ENCODE data around the gene TEX2. TPM values are rescaled to one million over a fixed set of nuclear protein-coding genes. Genes with fewer than 3 reads are reported as not detected.

TEX2 gene
- total and polyA plus RNA-seq, 2 of the 13 experiments (the other 11 are each of a cell fraction or from before 2014, with no cell fraction given): 21.4 to 37.7 TPM

- TF ChIP-seq ZMAT3 (CRISPR knock-in tag; conservative IDR thresholded peaks at IDR 0.05): no peak
- TF ChIP-seq ZNF614 (CRISPR knock-in tag; IDR thresholded peaks at IDR 0.05; ENCODE audit: borderline replicate concordance): 0 out of 2 replicates have a peak, but pooled peaks have one; percentile 78
- no peak; the same call in 1 of the 2 replicates for TF ChIP-seq ZNF281 (CRISPR knock-in tag; IDR thresholded peaks at IDR 0.05; ENCODE audit: borderline replicate concordance)
- TF ChIP-seq ATF1 (CRISPR knock-in tag; IDR thresholded peaks at IDR 0.05): 0 out of 2 replicates have a peak, but pooled peaks have one; percentile 84
- no peak for TF ChIP-seq CC2D1A (CRISPR knock-in tag; IDR thresholded peaks at IDR 0.05)
- TF ChIP-seq TARDBP (CRISPR knock-in tag; IDR thresholded peaks at IDR 0.05): no peak
- TF ChIP-seq ZNF639 (CRISPR knock-in tag; conservative IDR thresholded peaks at IDR 0.05): no peak; the same call in 1 of the 2 replicates
- no peak for TF ChIP-seq MXD1 (CRISPR knock-in tag; IDR thresholded peaks at IDR 0.05)
- TF ChIP-seq POLR2AphosphoS5 (IDR thresholded peaks at IDR 0.05; ENCODE audit: low read depth, low read length): 0 out of 2 replicates have a peak, but pooled peaks have one; percentile 89
- TF ChIP-seq CCAR2 (optimal IDR thresholded peaks at IDR 0.05; ENCODE audit: low read depth, low read length): no peak
- TF ChIP-seq ETV6 (CRISPR knock-in tag; conservative IDR thresholded peaks at IDR 0.05): peak; percentile 79; the same call in 1 of the 2 replicates
- no peak for TF ChIP-seq PCBP2 (optimal IDR thresholded peaks at IDR 0.05; ENCODE audit: low read depth, low read length, poor library complexity, severe bottlenecking)
- no peak for TF ChIP-seq TRAFD1 (CRISPR knock-in tag; IDR thresholded peaks at IDR 0.05; ENCODE audit: borderline replicate concordance)
- TF ChIP-seq TCF12 (IDR thresholded peaks at IDR 0.05): no peak
- 0 out of 2 replicates have a peak, but pooled peaks have one; percentile 40 for TF ChIP-seq TCF12 (CRISPR knock-in tag; IDR thresholded peaks at IDR 0.05)
- TF ChIP-seq, protein P1, sequence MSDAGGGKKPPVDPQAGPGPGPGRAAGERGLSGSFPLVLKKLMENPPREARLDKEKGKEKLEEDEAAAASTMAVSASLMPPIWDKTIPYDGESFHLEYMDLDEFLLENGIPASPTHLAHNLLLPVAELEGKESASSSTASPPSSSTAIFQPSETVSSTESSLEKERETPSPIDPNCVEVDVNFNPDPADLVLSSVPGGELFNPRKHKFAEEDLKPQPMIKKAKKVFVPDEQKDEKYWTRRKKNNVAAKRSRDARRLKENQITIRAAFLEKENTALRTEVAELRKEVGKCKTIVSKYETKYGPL (CRISPR knock-in tag; IDR thresholded peaks at IDR 0.05): 0 out of 2 replicates have a peak, but pooled peaks have one; percentile 18
- 0 out of 2 replicates have a peak, but pooled peaks have one; percentile 4 for TF ChIP-seq SRF (IDR thresholded peaks at IDR 0.05; ENCODE audit: low read depth, low read length)
- TF ChIP-seq, protein P2, sequence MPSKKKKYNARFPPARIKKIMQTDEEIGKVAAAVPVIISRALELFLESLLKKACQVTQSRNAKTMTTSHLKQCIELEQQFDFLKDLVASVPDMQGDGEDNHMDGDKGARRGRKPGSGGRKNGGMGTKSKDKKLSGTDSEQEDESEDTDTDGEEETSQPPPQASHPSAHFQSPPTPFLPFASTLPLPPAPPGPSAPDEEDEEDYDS (CRISPR knock-in tag; IDR thresholded peaks at IDR 0.05): no peak
- TF ChIP-seq ZNF317 (CRISPR knock-in tag; IDR thresholded peaks at IDR 0.05): no peak
- TF ChIP-seq SOX5 (CRISPR knock-in tag; IDR thresholded peaks at IDR 0.05; ENCODE audit: borderline replicate concordance): 0 out of 2 replicates have a peak, but pooled peaks have one; percentile 54
These were observed 117.7 kb downstream of the TEX2 start (continued) for GRCh38 chr17:64145375-64145750.

Data from HepG2 (cell line).